ENCODE measurements around the gene ADGRL1.

- no peak for TF ChIP-seq CTCF (IDR thresholded peaks at IDR 0.05)
- TF ChIP-seq POLR2A (IDR thresholded peaks at IDR 0.05), result no peak
Observed at GRCh38 chr19:14156122-14156521, 49.8 kb downstream of the ADGRL1 start.
